ENCODE data around the gene CALY. TPM values are rescaled to one million over a fixed set of nuclear protein-coding genes. Genes with fewer than 3 reads are reported as not detected.
A peak's percentile ranks its signal among the peaks of the same experiment; 100 is the strongest.

The CALY gene
- total RNA-seq, 1 donor from 2014 or later = not detected

GRCh38 chr10:133310399-133310755 lies 26.3 kb downstream of the CALY start:
- POLR2A ChIA-PET = no interaction called here
- peaks cover 5% of the 10 kb centered on the region for H3K27me3 Mint-ChIP-seq
- TF ChIP-seq CTCF (IDR thresholded peaks at IDR 0.05) = no peak
- no peak overlapping the region for H3K27ac Mint-ChIP-seq
- no peaks in the 10 kb centered on the region for H3K9me3 Mint-ChIP-seq
- CTCF ChIA-PET = interaction anchor here (1.1 kb wide), 1 partner anchor 19 kb away, joined by 3 read pairs; no protein-coding TSS in a partner anchor
- intact Hi-C loops (cut with micrococcal nuclease) = loop anchor here (5.0 kb wide), 1 partner anchor 187 kb away; no protein-coding TSS in a partner anchor
- H3K4me3 Mint-ChIP-seq = no peak overlapping the region
- H3K36me3 Mint-ChIP-seq (ENCODE audit: low read depth) = peaks cover 38% of the 10 kb centered on the region
- no peak for DNase-seq
- no peak for ATAC-seq (ENCODE audit: low read depth)
- H3K4me1 Mint-ChIP-seq = peaks cover 32% of the 10 kb centered on the region

GRCh38 chr10:133309720-133310398 lies 26.8 kb downstream of the CALY start:
- DNase-seq (no peak), ATAC-seq (ENCODE audit: low read depth) (no peak)
- Mint-ChIP-seq H3K4me3 (peak overlapping the region; percentile 78), H3K9me3 (no peaks in the 10 kb centered on the region), H3K27ac (no peak overlapping the region), H3K27me3 (peaks cover 2% of the 10 kb centered on the region), H3K4me1 (peaks cover 37% of the 10 kb centered on the region), H3K36me3 (ENCODE audit: low read depth) (peaks cover 42% of the 10 kb centered on the region)
- intact Hi-C loops (cut with micrococcal nuclease) = loop anchor here (1.0 to 5.0 kb wide), 3 partner anchors 63 to 1003 kb away; partner anchors contain the start of genes ECHS1 and STK32C
- TF ChIP-seq CTCF (IDR thresholded peaks at IDR 0.05) = no peak
- CTCF ChIA-PET = interaction anchor here (1.1 kb wide), 1 partner anchor 20 kb away, joined by 3 read pairs; no protein-coding TSS in a partner anchor
- POLR2A ChIA-PET = no interaction called here

- intact Hi-C loops (cut with micrococcal nuclease) = loop anchor here (1.0 to 5.0 kb wide), 2 partner anchors 64 to 1002 kb away; partner anchors contain the start of genes ECHS1 and STK32C
- Mint-ChIP-seq H3K4me3 (peak overlapping the region; percentile 78), H3K27ac (peak overlapping the region; percentile 73), H3K27me3 (no peaks in the 10 kb centered on the region), H3K36me3 (ENCODE audit: low read depth) (peaks cover 44% of the 10 kb centered on the region), H3K9me3 (no peaks in the 10 kb centered on the region), H3K4me1 (peaks cover 36% of the 10 kb centered on the region)
- CTCF ChIA-PET = interaction anchor here (1.1 kb wide), 1 partner anchor 20 kb away, joined by 3 read pairs; no protein-coding TSS in a partner anchor
- no peak for TF ChIP-seq CTCF (IDR thresholded peaks at IDR 0.05)
- peak; percentile 89 for ATAC-seq (ENCODE audit: low read depth)
- POLR2A ChIA-PET = no interaction called here
- peak; percentile 94 for DNase-seq
Measured at GRCh38 chr10:133309100-133309719, 27.5 kb downstream of the CALY start.

- DNase-seq = peak; percentile 95
- no peaks in the 10 kb centered on the region for H3K27me3 Mint-ChIP-seq
- peak; percentile 66 for ATAC-seq (ENCODE audit: low read depth)
- peak within 1 kb of the TSS; percentile 94 for H3K4me3 Mint-ChIP-seq
- H3K9me3 Mint-ChIP-seq = no peaks in the 10 kb centered on the region
- no peak for TF ChIP-seq CTCF (IDR thresholded peaks at IDR 0.05)
- peak within 1 kb of the TSS; percentile 96 for H3K27ac Mint-ChIP-seq
- peaks cover 45% of the 10 kb centered on the region for H3K36me3 Mint-ChIP-seq (ENCODE audit: low read depth)
- intact Hi-C loops (cut with micrococcal nuclease) = loop anchor here (1.0 to 5.0 kb wide), 4 partner anchors 33 to 1001 kb away; partner anchors contain the start of genes ECHS1 and STK32C
- ChIA-PET CTCF (interaction anchor here (0.6 to 2.2 kb wide), 9 partner anchors 12 to 165 kb away, joined by 3 to 7 read pairs (median 5); partner anchors contain the start of gene ADAM8), POLR2A (interaction anchor here (1.2 to 1.7 kb wide), 2 partner anchors 29 to 32 kb away, joined by 3 to 13 read pairs; partner anchors contain the start of gene ADAM8)
- peaks cover 33% of the 10 kb centered on the region for H3K4me1 Mint-ChIP-seq
Measured at GRCh38 chr10:133308421-133309099, 28.1 kb downstream of the CALY start, which contains the start of the genes TUBGCP2 and ZNF511. Gene TUBGCP2 (minus strand): TSS chr10:133308872. CDS start chr10:133302941, 5,931 bp downstream. Gene ZNF511 (plus strand): TSS chr10:133308914. CDS start chr10:133308944, 30 bp downstream.
